SK-N-SH (cell line): ENCODE measurements around the gene CYP27B1. TPM values are rescaled to one million over a fixed set of nuclear protein-coding genes. Genes with fewer than 3 reads are reported as not detected.

Experiments used
- CTCF ChIA-PET: fragments of 300-600, 350-600 bp; formaldehyde crosslinking; extraction: SDS; loops from one replicate; lab custom pipeline; 2021; lab: Yijun Ruan, JAX
- POLR2A ChIA-PET: fragments of 350-600 bp; sonication (Branson Sonifier 250); formaldehyde crosslinking; extraction: SDS; loops from one replicate; lab custom pipeline; 2020; ENCODE audit warnings: antibody characterized with exemption, inconsistent platforms; lab: Yijun Ruan, JAX
- DNase-seq: peaks from one replicate; pipeline ENCODE4 v3.0.0; 2012
- H2AFZ ChIP-seq: fragments of 200-600 bp; sonication (generic); 2 replicates; pipeline ENCODE4 v1.8.1; 2016; ENCODE audit warnings: antibody characterized with exemption, mild to moderate bottlenecking, low read depth
- H3F3A ChIP-seq: fragments of 200-600 bp; sonication (generic); replicated peaks from 2 replicates; pipeline ENCODE3; 2016; ENCODE audit warnings: antibody characterized with exemption, mild to moderate bottlenecking; ENCODE audit not compliant: insufficient read depth
- H3K27ac ChIP-seq, 2 experiments: fragments of 200-500 bp in 1 of 2; fragments of 200-600 bp in 1 of 2; sonication (Bioruptor generic) in 1 of 2; sonication (generic), shearing (Covaris generic) in 1 of 2; 2 replicates each; pipeline versions ENCODE4 v1.5.1 to v1.6.1; 2014 to 2016; ENCODE audit warnings: low read depth in 2 of 2, inconsistent platforms in 1 of 2, low read length in 1 of 2, mild to moderate bottlenecking in 1 of 2, mixed read lengths in 1 of 2
- H3K27me3 ChIP-seq: fragments of 200-600 bp; sonication (generic), shearing (Covaris generic); 2 replicates; pipeline ENCODE4 v1.6.1; 2016; ENCODE audit warnings: mixed run types; ENCODE audit not compliant: insufficient read depth
- H3K36me3 ChIP-seq, 2 experiments: fragments of 200-500 bp in 1 of 2; fragments of 200-600 bp in 1 of 2; sonication (Bioruptor generic) in 1 of 2; sonication (generic) in 1 of 2; replicated peaks in 1 of 2; 2 replicates each; pipeline versions ENCODE3 to v1.5.1; 2014 to 2016; ENCODE audit warnings: low read length in 1 of 2, mild to moderate bottlenecking in 1 of 2; ENCODE audit not compliant: insufficient read depth in 2 of 2, control insufficient read depth in 1 of 2
- H3K4me1 ChIP-seq, 2 experiments: fragments of 200-500 bp in 1 of 2; fragments of 200-600 bp in 1 of 2; sonication (Bioruptor generic) in 1 of 2; sonication (generic), shearing (Covaris generic) in 1 of 2; 2 replicates each; pipeline versions ENCODE4 v1.5.1 to v1.6.1; 2014 to 2016; ENCODE audit warnings: low read depth in 1 of 2, low read length in 1 of 2, mixed run types in 1 of 2; ENCODE audit not compliant: insufficient read depth in 2 of 2, control insufficient read depth in 1 of 2
- H3K4me2 ChIP-seq: fragments of 200-600 bp; sonication (generic), shearing (Covaris generic); 2 replicates; pipeline ENCODE4 v1.6.1; 2017; ENCODE audit warnings: mixed run types
- H3K4me3 ChIP-seq, 2 experiments: fragments of 200-500 bp in 1 of 2; fragments of 200-600 bp in 1 of 2; sonication (Bioruptor generic) in 1 of 2; sonication (generic), shearing (Covaris generic) in 1 of 2; 2 replicates each; pipeline versions ENCODE4 v1.5.1 to v1.8.1; 2014 to 2016; ENCODE audit warnings: low read depth in 2 of 2, inconsistent platforms in 1 of 2, low read length in 1 of 2, mild to moderate bottlenecking in 1 of 2, mixed read lengths in 1 of 2, moderate library complexity in 1 of 2
- H3K79me2 ChIP-seq: fragments of 200-600 bp; sonication (generic); 2 replicates; pipeline ENCODE4 v1.8.1; 2017; ENCODE audit warnings: mild to moderate bottlenecking; ENCODE audit not compliant: insufficient read depth
- H3K9ac ChIP-seq: fragments of 200-600 bp; sonication (generic); 2 replicates; pipeline ENCODE4 v1.6.1; 2017; ENCODE audit warnings: mixed run types
- H3K9me2 ChIP-seq: fragments of 200-600 bp; sonication (generic); 2 replicates; pipeline ENCODE4 v1.6.1; 2017; ENCODE audit warnings: mixed run types
- H3K9me3 ChIP-seq: fragments of 200-600 bp; sonication (generic); 2 replicates; pipeline ENCODE4 v1.6.1; 2017; ENCODE audit warnings: mixed run types, mild to moderate bottlenecking, moderate library complexity
- H4K20me1 ChIP-seq: fragments of 200-600 bp; sonication (generic); 2 replicates; pipeline ENCODE4 v1.6.1; 2017; ENCODE audit warnings: mild to moderate bottlenecking, mixed run types; ENCODE audit not compliant: insufficient read depth
- CHD2 ChIP-seq: fragments of 150-350 bp; IDR thresholded peaks from 2 replicates; pipeline ENCODE4 v1.6.1; 2018; ENCODE audit warnings: low read length; ENCODE audit not compliant: partially characterized antibody
- EP300 ChIP-seq, 2 experiments: IDR thresholded peaks; 2 replicates each; pipeline versions ENCODE4 v1.4.0 to v1.6.1; 2012; ENCODE audit warnings: borderline replicate concordance in 1 of 2, low read depth in 1 of 2, low read length in 1 of 2
- FOXM1 ChIP-seq: IDR thresholded peaks from 2 replicates; pipeline ENCODE4 v1.4.0; 2012; ENCODE audit warnings: low read depth, mild to moderate bottlenecking
- GATA2 ChIP-seq: sonication (generic); formaldehyde crosslinking; IDR thresholded peaks from 2 replicates; pipeline ENCODE4 v1.5.0; 2020; ENCODE audit warnings: mild to moderate bottlenecking, missing genetic modification reagents
- JUND ChIP-seq: IDR thresholded peaks from 2 replicates; pipeline ENCODE4 v1.4.0; 2012
- MEF2A ChIP-seq: IDR thresholded peaks from 2 replicates; pipeline ENCODE4 v1.4.0; 2012; ENCODE audit warnings: low read depth, borderline replicate concordance
- MXI1 ChIP-seq: IDR thresholded peaks from 2 replicates; pipeline ENCODE4 v1.6.1; 2012; ENCODE audit warnings: mild to moderate bottlenecking, low read depth, low read length, improper control_type of control experiment
- NRF1 ChIP-seq: IDR thresholded peaks from 2 replicates; pipeline ENCODE4 v1.6.1; 2012; ENCODE audit warnings: low read depth, mild to moderate bottlenecking, low read length
- POLR2AphosphoS5 ChIP-seq: IDR thresholded peaks from 2 replicates; pipeline ENCODE4 v1.6.1; 2012; ENCODE audit warnings: low read depth, low read length
- RAD21 ChIP-seq: IDR thresholded peaks from 2 replicates; pipeline ENCODE4 v1.6.1; 2012; ENCODE audit warnings: mild to moderate bottlenecking, low read length
- RCOR1 ChIP-seq: fragments of 150-350 bp; IDR thresholded peaks from 2 replicates; pipeline ENCODE4 v1.6.1; 2017; ENCODE audit warnings: antibody characterized with exemption, low read length
- SMC3 ChIP-seq: IDR thresholded peaks from 2 replicates; pipeline ENCODE4 v1.6.1; 2012; ENCODE audit warnings: low read depth, low read length, improper control_type of control experiment
- TAF1 ChIP-seq: IDR thresholded peaks from 2 replicates; pipeline ENCODE4 v1.6.1; 2012; ENCODE audit warnings: low read depth, mild to moderate bottlenecking, low read length, moderate library complexity, borderline replicate concordance
- TCF12 ChIP-seq: IDR thresholded peaks from 2 replicates; pipeline ENCODE4 v1.4.0; 2012
- TEAD4 ChIP-seq: IDR thresholded peaks from 2 replicates; pipeline ENCODE4 v1.4.0; 2012; ENCODE audit warnings: mild to moderate bottlenecking, borderline replicate concordance; ENCODE audit not compliant: insufficient read depth
- USF2 ChIP-seq: fragments of 150-350 bp; IDR thresholded peaks from 2 replicates; pipeline ENCODE4 v1.6.1; 2017; ENCODE audit warnings: antibody characterized with exemption, low read length, low read depth, borderline replicate concordance
- YY1 ChIP-seq: IDR thresholded peaks from 2 replicates; pipeline ENCODE4 v1.4.0; 2012; ENCODE audit warnings: low read depth, mild to moderate bottlenecking
- WGBS: methylation state at CpG from one replicate; pipeline ENCODE4 v1.1.6; 2017; ENCODE audit warnings: low lambda C conversion rate; 5-methylcytosine and 5-hydroxymethylcytosine counted together
- polyA plus RNA-seq, 3 experiments: library from polyadenylated mRNA; depleted of rRNA; stranded (reverse); fragments of >200 nt; gene quantifications; 2 replicates each; pipeline ENCODE4 v1.2.3, GENCODE V29; 2012
- TF ChIP-seq, protein P1 (sequence below): IDR thresholded peaks from 2 replicates; pipeline ENCODE4 v1.6.1; 2012; ENCODE audit warnings: mild to moderate bottlenecking, low read depth, low read length, moderate library complexity
- TF ChIP-seq, protein P2 (sequence below): IDR thresholded peaks from 2 replicates; pipeline ENCODE4 v1.4.0; 2012; ENCODE audit warnings: low read depth, borderline replicate concordance
- TF ChIP-seq, protein P3 (sequence below): IDR thresholded peaks from 2 replicates; pipeline ENCODE4; 2012

Gene CYP27B1
- polyA plus RNA-seq, 1 of the 3 experiments (the other 2 are of a cell fraction) = 1.7 TPM

DNA sequence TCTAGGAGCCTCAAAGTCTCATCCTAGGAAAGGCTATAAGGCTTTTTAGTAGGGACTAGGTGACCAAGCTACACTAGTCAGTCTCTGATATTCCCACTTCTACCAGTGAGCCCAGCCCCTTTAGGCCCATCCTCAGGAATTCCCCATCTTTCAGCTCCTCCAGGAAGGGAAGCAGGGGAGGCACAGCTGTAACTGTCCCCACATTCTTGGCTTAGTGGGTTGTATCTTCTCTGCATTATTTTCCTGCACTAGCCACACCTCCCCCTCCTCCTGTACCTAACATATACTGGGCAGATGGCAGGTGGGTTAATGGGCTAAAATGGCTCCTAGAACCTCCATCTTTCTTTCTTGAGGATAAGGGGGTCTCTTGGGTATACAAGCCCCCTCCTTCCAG, 424 bp upstream of the CYP27B1 start (continued):
- no peak for TF ChIP-seq MXI1
- no peak for TF ChIP-seq RCOR1
- TF ChIP-seq GATA2 = no peak
- TF ChIP-seq POLR2AphosphoS5 = no peak
- TF ChIP-seq EP300 (IDR thresholded peaks at IDR 0.05; ENCODE audit: borderline replicate concordance in 1 of 2, low read depth in 1 of 2, low read length in 1 of 2) = no peak

- POLR2A ChIA-PET = interaction anchor here (1.4 to 2.0 kb wide), 2 partner anchors 9 to 21 kb away, joined by 5 to 9 read pairs; partner anchors contain the start of gene TSPAN31
- TF ChIP-seq TEAD4 (no peak), POLR2AphosphoS5 (no peak), CHD2 (no peak), TCF12 (no peak), JUND (no peak), EP300 (IDR thresholded peaks at IDR 0.05; ENCODE audit: borderline replicate concordance in 1 of 2, low read depth in 1 of 2, low read length in 1 of 2) (no peak), GATA2 (no peak), SMC3 (no peak), RAD21 (no peak), TAF1 (no peak), MEF2A (no peak), NRF1 (no peak), YY1 (no peak), FOXM1 (no peak), RCOR1 (no peak), USF2 (no peak)
- TF ChIP-seq, protein P1, sequence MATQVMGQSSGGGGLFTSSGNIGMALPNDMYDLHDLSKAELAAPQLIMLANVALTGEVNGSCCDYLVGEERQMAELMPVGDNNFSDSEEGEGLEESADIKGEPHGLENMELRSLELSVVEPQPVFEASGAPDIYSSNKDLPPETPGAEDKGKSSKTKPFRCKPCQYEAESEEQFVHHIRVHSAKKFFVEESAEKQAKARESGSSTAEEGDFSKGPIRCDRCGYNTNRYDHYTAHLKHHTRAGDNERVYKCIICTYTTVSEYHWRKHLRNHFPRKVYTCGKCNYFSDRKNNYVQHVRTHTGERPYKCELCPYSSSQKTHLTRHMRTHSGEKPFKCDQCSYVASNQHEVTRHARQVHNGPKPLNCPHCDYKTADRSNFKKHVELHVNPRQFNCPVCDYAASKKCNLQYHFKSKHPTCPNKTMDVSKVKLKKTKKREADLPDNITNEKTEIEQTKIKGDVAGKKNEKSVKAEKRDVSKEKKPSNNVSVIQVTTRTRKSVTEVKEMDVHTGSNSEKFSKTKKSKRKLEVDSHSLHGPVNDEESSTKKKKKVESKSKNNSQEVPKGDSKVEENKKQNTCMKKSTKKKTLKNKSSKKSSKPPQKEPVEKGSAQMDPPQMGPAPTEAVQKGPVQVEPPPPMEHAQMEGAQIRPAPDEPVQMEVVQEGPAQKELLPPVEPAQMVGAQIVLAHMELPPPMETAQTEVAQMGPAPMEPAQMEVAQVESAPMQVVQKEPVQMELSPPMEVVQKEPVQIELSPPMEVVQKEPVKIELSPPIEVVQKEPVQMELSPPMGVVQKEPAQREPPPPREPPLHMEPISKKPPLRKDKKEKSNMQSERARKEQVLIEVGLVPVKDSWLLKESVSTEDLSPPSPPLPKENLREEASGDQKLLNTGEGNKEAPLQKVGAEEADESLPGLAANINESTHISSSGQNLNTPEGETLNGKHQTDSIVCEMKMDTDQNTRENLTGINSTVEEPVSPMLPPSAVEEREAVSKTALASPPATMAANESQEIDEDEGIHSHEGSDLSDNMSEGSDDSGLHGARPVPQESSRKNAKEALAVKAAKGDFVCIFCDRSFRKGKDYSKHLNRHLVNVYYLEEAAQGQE = no peak
- TF ChIP-seq, protein P2, sequence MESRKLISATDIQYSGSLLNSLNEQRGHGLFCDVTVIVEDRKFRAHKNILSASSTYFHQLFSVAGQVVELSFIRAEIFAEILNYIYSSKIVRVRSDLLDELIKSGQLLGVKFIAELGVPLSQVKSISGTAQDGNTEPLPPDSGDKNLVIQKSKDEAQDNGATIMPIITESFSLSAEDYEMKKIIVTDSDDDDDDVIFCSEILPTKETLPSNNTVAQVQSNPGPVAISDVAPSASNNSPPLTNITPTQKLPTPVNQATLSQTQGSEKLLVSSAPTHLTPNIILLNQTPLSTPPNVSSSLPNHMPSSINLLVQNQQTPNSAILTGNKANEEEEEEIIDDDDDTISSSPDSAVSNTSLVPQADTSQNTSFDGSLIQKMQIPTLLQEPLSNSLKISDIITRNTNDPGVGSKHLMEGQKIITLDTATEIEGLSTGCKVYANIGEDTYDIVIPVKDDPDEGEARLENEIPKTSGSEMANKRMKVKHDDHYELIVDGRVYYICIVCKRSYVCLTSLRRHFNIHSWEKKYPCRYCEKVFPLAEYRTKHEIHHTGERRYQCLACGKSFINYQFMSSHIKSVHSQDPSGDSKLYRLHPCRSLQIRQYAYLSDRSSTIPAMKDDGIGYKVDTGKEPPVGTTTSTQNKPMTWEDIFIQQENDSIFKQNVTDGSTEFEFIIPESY = no peak
- TF ChIP-seq, protein P3, sequence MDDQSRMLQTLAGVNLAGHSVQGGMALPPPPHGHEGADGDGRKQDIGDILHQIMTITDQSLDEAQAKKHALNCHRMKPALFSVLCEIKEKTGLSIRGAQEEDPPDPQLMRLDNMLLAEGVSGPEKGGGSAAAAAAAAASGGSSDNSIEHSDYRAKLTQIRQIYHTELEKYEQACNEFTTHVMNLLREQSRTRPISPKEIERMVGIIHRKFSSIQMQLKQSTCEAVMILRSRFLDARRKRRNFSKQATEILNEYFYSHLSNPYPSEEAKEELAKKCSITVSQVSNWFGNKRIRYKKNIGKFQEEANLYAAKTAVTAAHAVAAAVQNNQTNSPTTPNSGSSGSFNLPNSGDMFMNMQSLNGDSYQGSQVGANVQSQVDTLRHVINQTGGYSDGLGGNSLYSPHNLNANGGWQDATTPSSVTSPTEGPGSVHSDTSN = no peak
- TF ChIP-seq, all 33 proteins: peak for 0
- DNase-seq = peak; percentile 46
- H3K79me2 ChIP-seq = 0 out of 2 replicates have a peak, but pooled peaks cover 9% of the 10 kb centered on the region
- H3F3A ChIP-seq = peaks cover 3% of the 10 kb centered on the region
- H3K4me2 ChIP-seq = no peak overlapping the region
- peaks cover 5 to 19% of the 10 kb centered on the region in 2 experiments for H3K36me3 ChIP-seq
- CTCF ChIA-PET = interaction anchor here (0.6 to 3.1 kb wide), 14 partner anchors 9 to 232 kb away, joined by 3 to 27 read pairs (median 3); partner anchors contain the start of genes B4GALNT1, MARCHF9 and TSFM
- peaks cover 2 to 28% of the 10 kb centered on the region in 2 experiments; a peak in 1 of 4 replicates for H3K4me1 ChIP-seq
- 22% methylated on average over 19 of the region's 40 CpGs for WGBS
- H3K9ac ChIP-seq = no peak overlapping the region
- no peak overlapping the region; the same call in 1 of the 2 replicates for H2AFZ ChIP-seq
- no peaks in the 10 kb centered on the region for H3K9me3 ChIP-seq
- H3K9me2 ChIP-seq = no peaks in the 10 kb centered on the region
- H3K27me3 ChIP-seq = no peaks in the 10 kb centered on the region; the same call in 1 of the 2 replicates
- H3K4me3 ChIP-seq = peak overlapping the region in 1 of 2 experiments; percentile 21; a peak in 1 of 4 replicates
- no peaks in the 10 kb centered on the region for H4K20me1 ChIP-seq
- H3K27ac ChIP-seq = no peak overlapping the region
These were observed 997 bp downstream of the CYP27B1 start for GRCh38 chr12:57765698-57766463.
